Lung (tissue), 12 donors: ENCODE data around the gene TDRD6. TPM values are rescaled to one million over a fixed set of nuclear protein-coding genes. Genes with fewer than 3 reads are reported as not detected.

Experiments used
- ATAC-seq: fragments of 200-7000 bp; cut with Tn5 transposase; one replicate; pipeline ENCODE4 v1.9.1; 2020; ENCODE audit warnings: moderate number of reproducible peaks; ENCODE audit not compliant: insufficient read depth, low FRiP score
- DNase-seq, 3 donors: peaks; one replicate each; pipeline ENCODE4 v3.0.0-alpha.2; 2013 to 2017
- H3K27ac ChIP-seq, 2 donors: one replicate each; pipeline ENCODE4 v1.5.1; 2013; ENCODE audit warnings: mild to moderate bottlenecking in 2 of 2, moderate library complexity in 2 of 2, control low read depth in 1 of 2, inconsistent platforms in 1 of 2, low read depth in 1 of 2, low read length in 1 of 2
- H3K27me3 ChIP-seq, 3 donors: one replicate each; pipeline ENCODE4 v1.5.1; 2013; ENCODE audit warnings: low read length in 2 of 3; ENCODE audit not compliant: control insufficient read depth in 3 of 3, insufficient read depth in 3 of 3
- H3K36me3 ChIP-seq, 4 donors: one replicate each; pipeline ENCODE4 v1.5.1; 2013; ENCODE audit warnings: low read length in 4 of 4, mild to moderate bottlenecking in 1 of 4, moderate library complexity in 1 of 4; ENCODE audit not compliant: control insufficient read depth in 4 of 4, insufficient read depth in 4 of 4
- H3K4me1 ChIP-seq, 5 donors: one replicate each; pipeline ENCODE4 v1.5.1; 2013; ENCODE audit warnings: low read length in 5 of 5, mild to moderate bottlenecking in 2 of 5, moderate library complexity in 1 of 5; ENCODE audit not compliant: control insufficient read depth in 5 of 5, insufficient read depth in 5 of 5
- H3K4me3 ChIP-seq: one replicate; pipeline ENCODE4 v1.5.1; 2013; ENCODE audit warnings: mild to moderate bottlenecking, control low read depth, moderate library complexity
- H3K9ac ChIP-seq, 2 donors: one replicate each; pipeline ENCODE4 v1.5.1; 2013; ENCODE audit warnings: low read length in 2 of 2, control low read depth in 1 of 2; ENCODE audit not compliant: insufficient read depth in 1 of 2
- H3K9me3 ChIP-seq, 4 donors: one replicate each; pipeline ENCODE4 v1.5.1; 2013; ENCODE audit warnings: low read length in 3 of 4, mild to moderate bottlenecking in 1 of 4, moderate library complexity in 1 of 4; ENCODE audit not compliant: control insufficient read depth in 4 of 4, insufficient read depth in 3 of 4
- WGBS, 2 donors: extraction: QIAGEN DNeasy Blood & Tissue Kit; methylation state at CpG; one replicate each; pipeline ENCODE4 v1.1.7; 2013; 5-methylcytosine and 5-hydroxymethylcytosine counted together
- polyA plus RNA-seq, 2 donors: library from polyadenylated mRNA; stranded (reverse); fragments of 200-250 nt; gene quantifications; one replicate each; pipeline ENCODE4 v1.2.1, GENCODE V29; 2013
- total RNA-seq, 2 donors: library from RNA; depleted of rRNA in 1 of 2; stranded (reverse); fragments of >200 nt in 1 of 2; gene quantifications; one replicate each; pipeline ENCODE4 v1.2.1, GENCODE V29; 2014 to 2021
- TF ChIP-seq, protein P1 (sequence below): IDR thresholded peaks from 2 replicates; pipeline ENCODE4 v1.5.1; 2012; ENCODE audit warnings: mild to moderate bottlenecking; ENCODE audit errors: control extremely low read depth, extremely low read depth
- donor health status: control.
- donor health status: control.
- donor health status: Bipolar disorder and iron deficiency.
- donor health status: healthy.
- donor health status: DM: yes; HTN: yes; CAD: no.

The TDRD6 gene
- total and polyA plus RNA-seq, 4 donors = 0.03 to 1.8 (median 0.42) TPM

DNA sequence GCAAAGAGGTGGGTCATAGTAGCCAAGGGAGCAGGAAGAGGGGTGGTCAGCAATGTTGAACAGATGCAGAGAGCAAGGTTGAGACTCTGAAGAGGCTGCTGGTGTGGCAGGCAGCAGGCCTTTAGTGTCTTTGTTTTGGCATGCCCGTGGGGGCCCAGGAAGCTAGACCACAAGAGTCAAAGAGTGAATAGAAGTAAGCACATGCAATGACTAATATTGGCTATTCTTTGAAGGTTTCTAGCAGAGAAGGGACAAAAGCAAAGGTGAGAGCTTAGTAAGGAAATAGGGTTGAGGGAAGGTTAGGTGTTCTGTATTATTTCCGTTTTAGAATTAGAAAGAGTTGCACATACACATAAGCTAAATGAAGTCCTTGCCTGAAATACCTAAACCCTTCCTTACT, 18.8 kb downstream of the TDRD6 start:
- TF ChIP-seq, protein P1, sequence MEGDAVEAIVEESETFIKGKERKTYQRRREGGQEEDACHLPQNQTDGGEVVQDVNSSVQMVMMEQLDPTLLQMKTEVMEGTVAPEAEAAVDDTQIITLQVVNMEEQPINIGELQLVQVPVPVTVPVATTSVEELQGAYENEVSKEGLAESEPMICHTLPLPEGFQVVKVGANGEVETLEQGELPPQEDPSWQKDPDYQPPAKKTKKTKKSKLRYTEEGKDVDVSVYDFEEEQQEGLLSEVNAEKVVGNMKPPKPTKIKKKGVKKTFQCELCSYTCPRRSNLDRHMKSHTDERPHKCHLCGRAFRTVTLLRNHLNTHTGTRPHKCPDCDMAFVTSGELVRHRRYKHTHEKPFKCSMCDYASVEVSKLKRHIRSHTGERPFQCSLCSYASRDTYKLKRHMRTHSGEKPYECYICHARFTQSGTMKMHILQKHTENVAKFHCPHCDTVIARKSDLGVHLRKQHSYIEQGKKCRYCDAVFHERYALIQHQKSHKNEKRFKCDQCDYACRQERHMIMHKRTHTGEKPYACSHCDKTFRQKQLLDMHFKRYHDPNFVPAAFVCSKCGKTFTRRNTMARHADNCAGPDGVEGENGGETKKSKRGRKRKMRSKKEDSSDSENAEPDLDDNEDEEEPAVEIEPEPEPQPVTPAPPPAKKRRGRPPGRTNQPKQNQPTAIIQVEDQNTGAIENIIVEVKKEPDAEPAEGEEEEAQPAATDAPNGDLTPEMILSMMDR = no peak
- WGBS, 2 donors = 83 to 86% methylated on average over 2 of the region's 2 CpGs

DNA sequence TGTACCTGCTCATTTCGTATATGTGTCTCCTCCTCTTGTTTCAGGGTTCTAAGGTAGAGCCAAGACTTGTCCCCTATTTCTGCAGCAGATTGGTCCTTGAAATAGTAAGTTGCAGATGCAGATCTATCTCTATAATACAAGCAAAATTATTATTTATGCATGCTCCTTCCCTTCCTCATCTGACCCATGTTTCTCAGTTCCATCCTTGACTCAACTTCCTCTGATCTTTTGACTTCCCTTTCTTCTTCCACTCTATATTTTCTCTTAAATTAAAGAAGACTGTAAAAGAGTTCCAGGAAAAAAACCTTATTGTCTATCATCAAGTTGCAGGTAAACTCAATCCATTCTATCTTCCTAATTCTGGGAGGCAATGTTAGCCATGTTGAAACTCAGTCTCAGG, 23.8 kb downstream of the TDRD6 start:
- WGBS, 2 donors = 88 to 94% methylated on average over 1 of the region's 1 CpG
- no peaks in the 10 kb centered on the region for H3K36me3 ChIP-seq
- H3K4me3 ChIP-seq = no peak overlapping the region
- H3K27ac ChIP-seq = no peak overlapping the region
- ATAC-seq (no peak), DNase-seq (no peak)
- H3K9ac ChIP-seq = no peak overlapping the region
- no peaks in the 10 kb centered on the region for H3K9me3 ChIP-seq
- H3K27me3 ChIP-seq = peaks cover 0 to 2% (median 0%) of the 10 kb centered on the region in 3 donors
- H3K4me1 ChIP-seq = no peaks in the 10 kb centered on the region
- TF ChIP-seq, protein P1 = no peak

More for the DNA sequence above, 18.8 kb downstream of the TDRD6 start:
- ATAC-seq (no peak), DNase-seq (no peak)
- no peak overlapping the region for H3K27ac ChIP-seq
- H3K4me1 ChIP-seq = no peaks in the 10 kb centered on the region
- H3K4me3 ChIP-seq = no peak overlapping the region
- no peak overlapping the region for H3K9ac ChIP-seq
- no peaks in the 10 kb centered on the region for H3K9me3 ChIP-seq
- no peaks in the 10 kb centered on the region for H3K36me3 ChIP-seq
- peaks cover 0 to 18% (median 0%) of the 10 kb centered on the region in 3 donors for H3K27me3 ChIP-seq

DNA sequence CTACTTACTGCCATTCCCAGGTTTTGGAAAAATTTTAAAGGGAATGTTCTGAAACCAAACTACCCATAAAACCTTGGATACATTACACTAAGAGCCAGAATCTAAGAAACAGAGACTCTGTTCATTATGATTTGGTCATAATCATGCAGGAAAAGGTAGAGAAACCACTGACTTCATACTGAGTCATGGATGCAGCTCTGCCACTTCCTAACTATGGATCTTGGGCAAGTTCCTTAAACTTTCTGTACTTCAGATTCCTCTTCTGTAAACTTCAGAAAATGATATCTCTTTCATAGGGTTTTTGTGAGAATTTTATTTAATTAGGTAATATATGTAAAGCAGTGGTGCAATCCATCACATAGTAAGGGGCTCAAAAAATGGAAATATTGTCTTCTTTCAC, 27.5 kb downstream of the TDRD6 start:
- H3K4me3 ChIP-seq = no peak overlapping the region
- no peak overlapping the region for H3K27ac ChIP-seq
- TF ChIP-seq, protein P1 = no peak
- DNase-seq (no peak), ATAC-seq (no peak)
- no peak overlapping the region for H3K9ac ChIP-seq
- H3K36me3 ChIP-seq = no peaks in the 10 kb centered on the region
- H3K4me1 ChIP-seq = no peaks in the 10 kb centered on the region
- peaks cover 0 to 2% (median 0%) of the 10 kb centered on the region in 4 donors for H3K9me3 ChIP-seq
- H3K27me3 ChIP-seq = peaks cover 0 to 6% (median 0%) of the 10 kb centered on the region in 3 donors

DNA sequence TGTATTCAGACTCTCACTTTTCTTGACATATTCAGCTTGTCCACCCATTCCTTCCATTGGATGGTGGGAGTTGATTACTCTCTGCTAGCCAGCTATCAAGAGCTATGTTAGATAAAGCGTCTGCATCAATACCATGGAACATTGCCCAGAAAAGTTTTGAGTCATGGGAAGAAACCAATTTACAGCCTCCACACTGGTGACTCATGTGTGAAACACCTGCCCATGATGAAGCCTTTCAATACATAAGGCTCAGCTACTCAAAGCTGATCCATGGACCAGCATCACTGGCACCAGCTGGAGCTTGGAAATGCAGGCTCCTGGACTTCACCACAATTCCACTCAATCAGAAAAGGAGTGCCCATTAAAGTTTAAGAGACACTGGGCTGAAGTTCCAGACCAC, 31.4 kb downstream of the TDRD6 start:
- Histone ChIP-seq H3K4me1 (no peaks in the 10 kb centered on the region), H3K36me3 (no peaks in the 10 kb centered on the region), H3K27me3 (peaks cover 0 to 3% (median under 1%) of the 10 kb centered on the region in 3 donors), H3K27ac (no peak overlapping the region), H3K9ac (no peak overlapping the region), H3K4me3 (no peak overlapping the region), H3K9me3 (peaks cover 0 to 2% (median 0%) of the 10 kb centered on the region in 4 donors)
- TF ChIP-seq, protein P1 = no peak
- DNase-seq (no peak), ATAC-seq (no peak)
- WGBS, 2 donors = 72 to 88% methylated on average over 1 of the region's 1 CpG
